Measurements from ENCODE around the gene HDGF.

Gene HDGF

DNA sequence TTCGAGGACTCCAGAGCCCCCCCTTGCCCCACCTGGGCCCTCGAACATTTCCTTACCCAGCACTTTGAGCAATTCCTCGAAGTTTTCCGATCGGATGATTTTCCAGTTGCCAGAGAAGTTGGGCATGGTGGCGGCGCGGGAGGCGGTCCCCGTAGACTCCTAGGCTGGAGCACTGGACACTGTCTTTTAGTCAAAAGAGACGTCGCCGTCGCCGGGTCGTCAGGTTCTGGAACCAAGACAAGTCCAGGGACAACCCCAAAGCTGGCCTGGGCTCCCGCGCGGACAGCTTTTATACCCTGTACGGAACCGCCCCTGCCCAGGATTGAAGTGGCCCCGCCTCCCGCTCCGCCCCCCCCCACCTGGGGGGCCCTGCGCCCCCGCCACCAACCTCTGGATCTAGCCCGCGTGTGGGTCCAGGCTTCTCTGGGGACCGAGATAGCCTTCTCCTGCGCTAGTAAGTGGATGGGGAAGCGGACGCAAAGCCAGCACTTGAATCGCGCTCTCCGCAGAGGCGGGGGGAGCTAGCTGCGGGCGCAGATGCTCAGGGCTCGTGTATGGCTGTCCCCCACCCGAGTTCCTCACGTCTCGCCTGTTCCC is 46.1 kb downstream of the HDGF start, which contains the start of gene CRABP2:
Gene CRABP2, minus strand, starts transcription at position 263 of the 597 bp plus-strand sequence. Its CDS starts 137 bp downstream, at position 126.
- no peak for TF ChIP-seq POLR2AphosphoS5 (IDR thresholded peaks at IDR 0.05; ENCODE audit: low read depth, low read length)

GRCh38 chr1:156704930-156705320 is 46.5 kb downstream of the HDGF start:
- no peak for TF ChIP-seq TAF1 (IDR thresholded peaks at IDR 0.05; ENCODE audit: borderline replicate concordance, insufficient read depth, low read length)
- TF ChIP-seq POLR2AphosphoS5 (IDR thresholded peaks at IDR 0.05; ENCODE audit: low read depth, low read length): no peak
- TF ChIP-seq, protein P1, sequence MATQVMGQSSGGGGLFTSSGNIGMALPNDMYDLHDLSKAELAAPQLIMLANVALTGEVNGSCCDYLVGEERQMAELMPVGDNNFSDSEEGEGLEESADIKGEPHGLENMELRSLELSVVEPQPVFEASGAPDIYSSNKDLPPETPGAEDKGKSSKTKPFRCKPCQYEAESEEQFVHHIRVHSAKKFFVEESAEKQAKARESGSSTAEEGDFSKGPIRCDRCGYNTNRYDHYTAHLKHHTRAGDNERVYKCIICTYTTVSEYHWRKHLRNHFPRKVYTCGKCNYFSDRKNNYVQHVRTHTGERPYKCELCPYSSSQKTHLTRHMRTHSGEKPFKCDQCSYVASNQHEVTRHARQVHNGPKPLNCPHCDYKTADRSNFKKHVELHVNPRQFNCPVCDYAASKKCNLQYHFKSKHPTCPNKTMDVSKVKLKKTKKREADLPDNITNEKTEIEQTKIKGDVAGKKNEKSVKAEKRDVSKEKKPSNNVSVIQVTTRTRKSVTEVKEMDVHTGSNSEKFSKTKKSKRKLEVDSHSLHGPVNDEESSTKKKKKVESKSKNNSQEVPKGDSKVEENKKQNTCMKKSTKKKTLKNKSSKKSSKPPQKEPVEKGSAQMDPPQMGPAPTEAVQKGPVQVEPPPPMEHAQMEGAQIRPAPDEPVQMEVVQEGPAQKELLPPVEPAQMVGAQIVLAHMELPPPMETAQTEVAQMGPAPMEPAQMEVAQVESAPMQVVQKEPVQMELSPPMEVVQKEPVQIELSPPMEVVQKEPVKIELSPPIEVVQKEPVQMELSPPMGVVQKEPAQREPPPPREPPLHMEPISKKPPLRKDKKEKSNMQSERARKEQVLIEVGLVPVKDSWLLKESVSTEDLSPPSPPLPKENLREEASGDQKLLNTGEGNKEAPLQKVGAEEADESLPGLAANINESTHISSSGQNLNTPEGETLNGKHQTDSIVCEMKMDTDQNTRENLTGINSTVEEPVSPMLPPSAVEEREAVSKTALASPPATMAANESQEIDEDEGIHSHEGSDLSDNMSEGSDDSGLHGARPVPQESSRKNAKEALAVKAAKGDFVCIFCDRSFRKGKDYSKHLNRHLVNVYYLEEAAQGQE (IDR thresholded peaks at IDR 0.05; ENCODE audit: insufficient read depth in 1 of 2, low read depth in 2 of 2, low read length in 2 of 2): no peak
- no peak for TF ChIP-seq FOXP2 (optimal IDR thresholded peaks at IDR 0.05; ENCODE audit: borderline replicate concordance, extremely low read depth, extremely low read length, insufficient read depth)
- TF ChIP-seq SIN3A (IDR thresholded peaks at IDR 0.05; ENCODE audit: borderline replicate concordance, insufficient read depth, low read length): no peak

GRCh38 chr1:156704166-156704711 is 47.2 kb downstream of the HDGF start:
- TF ChIP-seq, protein P1 (IDR thresholded peaks at IDR 0.05; ENCODE audit: insufficient read depth in 1 of 2, low read depth in 2 of 2, low read length in 2 of 2): no peak
- TF ChIP-seq FOXP2 (optimal IDR thresholded peaks at IDR 0.05; ENCODE audit: borderline replicate concordance, extremely low read depth, extremely low read length, insufficient read depth): no peak
- no peak for TF ChIP-seq POLR2AphosphoS5 (IDR thresholded peaks at IDR 0.05; ENCODE audit: low read depth, low read length)

- TF ChIP-seq FOXP2 (optimal IDR thresholded peaks at IDR 0.05; ENCODE audit: borderline replicate concordance, extremely low read depth, extremely low read length, insufficient read depth) (no peak), SIN3A (IDR thresholded peaks at IDR 0.05; ENCODE audit: borderline replicate concordance, insufficient read depth, low read length) (no peak), TAF1 (IDR thresholded peaks at IDR 0.05; ENCODE audit: borderline replicate concordance, insufficient read depth, low read length) (no peak), POLR2AphosphoS5 (IDR thresholded peaks at IDR 0.05; ENCODE audit: low read depth, low read length) (no peak)
- TF ChIP-seq, protein P1 (IDR thresholded peaks at IDR 0.05; ENCODE audit: insufficient read depth in 1 of 2, low read depth in 2 of 2, low read length in 2 of 2): no peak
Measured at GRCh38 chr1:156703741-156704140, 47.7 kb downstream of the HDGF start.

- TF ChIP-seq FOXP2 (optimal IDR thresholded peaks at IDR 0.05; ENCODE audit: borderline replicate concordance, extremely low read depth, extremely low read length, insufficient read depth) (no peak), TAF1 (IDR thresholded peaks at IDR 0.05; ENCODE audit: borderline replicate concordance, insufficient read depth, low read length) (no peak), POLR2AphosphoS5 (IDR thresholded peaks at IDR 0.05; ENCODE audit: low read depth, low read length) (no peak), SIN3A (IDR thresholded peaks at IDR 0.05; ENCODE audit: borderline replicate concordance, insufficient read depth, low read length) (no peak)
- TF ChIP-seq, protein P1 (IDR thresholded peaks at IDR 0.05; ENCODE audit: insufficient read depth in 1 of 2, low read depth in 2 of 2, low read length in 2 of 2): no peak
Measured at GRCh38 chr1:156703336-156703735, 48.1 kb downstream of the HDGF start.

All from PFSK-1 (cell line).